Measurements from ENCODE around the gene UQCRC2. TPM values are rescaled to one million over a fixed set of nuclear protein-coding genes. Genes with fewer than 3 reads are reported as not detected.
"Not testable (repeated sequence)": the region's sequence is repeated elsewhere in the genome, so short reads cannot be mapped to it uniquely, and the experiment has no call there.

UQCRC2 gene
- total RNA-seq, 1 donor from 2014 or later = 170 TPM

DNA sequence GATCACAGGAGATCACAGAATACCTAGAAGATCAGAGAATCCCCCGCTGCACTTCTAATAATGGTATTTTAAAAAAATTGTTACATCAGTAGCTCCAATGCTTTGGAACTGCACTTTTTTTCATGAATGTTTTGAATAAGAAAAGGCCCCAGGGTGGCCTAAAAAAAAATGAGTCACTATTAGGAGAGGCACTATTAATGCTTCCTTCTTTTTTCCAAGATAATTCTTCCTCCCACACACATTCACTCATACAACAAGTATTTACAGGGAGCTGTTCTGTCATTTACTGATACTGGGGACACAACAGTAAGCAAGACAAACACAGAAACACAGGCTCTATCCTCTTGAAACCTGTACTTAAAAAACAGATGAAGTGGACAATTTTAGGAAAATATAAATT is 48.4 kb downstream of the UQCRC2 start:
- Histone ChIP-seq H3K27me3 (ENCODE audit: low read depth) (no peaks in the 10 kb centered on the region), H3K27ac (no peak overlapping the region), H3K36me3 (no peaks in the 10 kb centered on the region), H3K9me3 (no peaks in the 10 kb centered on the region), H3K4me3 (no peak overlapping the region), H3K4me1 (peaks cover 7% of the 10 kb centered on the region)
- TF ChIP-seq CTCF (IDR thresholded peaks at IDR 0.05) = no peak
- DNase-seq (no peak), ATAC-seq (no peak)
- intact Hi-C loops (cut with DNase I) = loop anchor here (5.0 to 10.0 kb wide), 2 partner anchors 73 to 186 kb away; no protein-coding TSS in a partner anchor

DNA sequence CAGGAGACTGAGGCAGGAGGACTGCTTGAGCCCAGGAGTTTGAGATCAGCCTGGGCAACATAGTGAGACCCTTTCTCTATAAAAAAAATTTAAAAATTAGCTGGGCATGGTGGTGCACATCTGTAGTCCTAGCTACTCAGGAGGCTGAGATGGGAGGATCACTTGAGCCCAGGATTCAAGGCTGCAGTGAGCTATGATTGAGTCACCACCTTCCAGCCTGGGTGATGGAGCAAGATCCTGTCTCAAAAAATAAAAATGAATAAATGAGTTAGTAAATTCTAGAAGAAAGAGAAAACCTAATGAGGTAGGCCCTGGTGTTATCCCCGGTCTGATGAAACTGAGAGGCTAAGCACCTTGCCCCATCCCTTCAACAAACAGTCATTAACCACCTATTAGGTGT is 48.9 kb downstream of the UQCRC2 start:
- H3K27ac ChIP-seq = not testable (repeated sequence)

GRCh38 chr16:22003195-22003594 is 50.0 kb downstream of the UQCRC2 start:
- peaks cover 13% of the 10 kb centered on the region for H3K4me1 ChIP-seq
- intact Hi-C loops (cut with DNase I) = loop anchor here (5.0 to 10.0 kb wide), 2 partner anchors 72 to 184 kb away; no protein-coding TSS in a partner anchor
- H3K27me3 ChIP-seq (ENCODE audit: low read depth) = no peaks in the 10 kb centered on the region
- H3K9me3 ChIP-seq = no peaks in the 10 kb centered on the region
- no peak for ATAC-seq
- no peak overlapping the region for H3K27ac ChIP-seq
- no peak for TF ChIP-seq CTCF (IDR thresholded peaks at IDR 0.05)
- H3K4me3 ChIP-seq = no peak overlapping the region
- no peak for DNase-seq
- no peaks in the 10 kb centered on the region for H3K36me3 ChIP-seq

More for the DNA sequence above, 48.9 kb downstream of the UQCRC2 start:
- intact Hi-C loops (cut with DNase I) = loop anchor here (5.0 to 10.0 kb wide), 2 partner anchors 73 to 185 kb away; no protein-coding TSS in a partner anchor
- H3K36me3 ChIP-seq; ATAC-seq; H3K4me3 ChIP-seq; H3K9me3 ChIP-seq; H3K4me1 ChIP-seq; H3K27me3 ChIP-seq (ENCODE audit: low read depth); DNase-seq: not testable (repeated sequence)

GRCh38 chr16:22004341-22004740 is 51.2 kb downstream of the UQCRC2 start:
- Histone ChIP-seq H3K9me3 (no peaks in the 10 kb centered on the region), H3K36me3 (no peaks in the 10 kb centered on the region), H3K4me1 (peaks cover 21% of the 10 kb centered on the region), H3K4me3 (no peak overlapping the region), H3K27me3 (ENCODE audit: low read depth) (no peaks in the 10 kb centered on the region), H3K27ac (no peak overlapping the region)
- TF ChIP-seq CTCF (IDR thresholded peaks at IDR 0.05) = no peak
- ATAC-seq (no peak), DNase-seq (no peak)
- intact Hi-C loops (cut with DNase I) = loop anchor here (5.0 to 10.0 kb wide), 2 partner anchors 70 to 183 kb away; no protein-coding TSS in a partner anchor

- TF ChIP-seq CTCF (IDR thresholded peaks at IDR 0.05) = no peak
- H3K4me1 ChIP-seq = peaks cover 35% of the 10 kb centered on the region
- no peak for ATAC-seq
- H3K9me3 ChIP-seq = no peaks in the 10 kb centered on the region
- intact Hi-C loops (cut with DNase I) = loop anchor here (10.0 kb wide), 1 partner anchor 69 kb away; no protein-coding TSS in a partner anchor
- no peaks in the 10 kb centered on the region for H3K36me3 ChIP-seq
- H3K27ac ChIP-seq = no peak overlapping the region
- DNase-seq = no peak
- no peaks in the 10 kb centered on the region for H3K27me3 ChIP-seq (ENCODE audit: low read depth)
- H3K4me3 ChIP-seq = no peak overlapping the region
These were observed 52.6 kb downstream of the UQCRC2 start for GRCh38 chr16:22005746-22006145.

GRCh38 chr16:22006636-22007035 is 53.5 kb downstream of the UQCRC2 start:
- no peaks in the 10 kb centered on the region for H3K27me3 ChIP-seq (ENCODE audit: low read depth)
- H3K9me3 ChIP-seq = no peaks in the 10 kb centered on the region
- no peak overlapping the region for H3K27ac ChIP-seq
- H3K36me3 ChIP-seq = no peaks in the 10 kb centered on the region
- peaks cover 30% of the 10 kb centered on the region for H3K4me1 ChIP-seq
- ATAC-seq = no peak
- H3K4me3 ChIP-seq = no peak overlapping the region
- intact Hi-C loops (cut with DNase I) = loop anchor here (10.0 kb wide), 1 partner anchor 68 kb away; no protein-coding TSS in a partner anchor
- no peak for DNase-seq
- TF ChIP-seq CTCF (IDR thresholded peaks at IDR 0.05) = no peak
